Activated CD4-positive, alpha-beta memory T cell treated with anti-CD3 and anti-CD28 coated beads for 36 hours (primary cell): ENCODE data around the gene TNFRSF13B. TPM values are rescaled to one million over a fixed set of nuclear protein-coding genes. Genes with fewer than 3 reads are reported as not detected.
A peak's percentile ranks its signal among the peaks of the same experiment; 100 is the strongest.

Experiments used
- CTCF ChIA-PET: fragments of 350-600 bp; sonication (Branson Sonifier 250); formaldehyde crosslinking; loops from one replicate; lab custom pipeline; 2021; ENCODE audit warnings: antibody characterized with exemption, inconsistent platforms; lab: Charles Lee
- POLR2A ChIA-PET: fragments of 350-600 bp; sonication (Branson Sonifier 250); formaldehyde crosslinking; loops from one replicate; lab custom pipeline; 2021; ENCODE audit warnings: antibody characterized with exemption; lab: Charles Lee
- DNase-seq: peaks from one replicate; pipeline ENCODE4 v3.0.0-alpha.2; 2020
- H3K27ac Mint-ChIP-seq: one replicate; pipeline ENCODE4 v1.8.0; 2021; ENCODE audit warnings: mixed read lengths
- H3K27me3 Mint-ChIP-seq: one replicate; pipeline ENCODE4 v1.8.0; 2021; ENCODE audit warnings: mixed read lengths
- H3K36me3 Mint-ChIP-seq: one replicate; pipeline ENCODE4 v1.8.0; 2021; ENCODE audit warnings: mixed read lengths
- H3K4me1 Mint-ChIP-seq: one replicate; pipeline ENCODE4 v1.8.0; 2021; ENCODE audit warnings: low read depth, mixed read lengths
- H3K4me3 Mint-ChIP-seq: one replicate; pipeline ENCODE4 v1.8.0; 2021; ENCODE audit warnings: mild to moderate bottlenecking, mixed read lengths
- H3K9me3 Mint-ChIP-seq: one replicate; pipeline ENCODE4 v1.8.0; 2021; ENCODE audit warnings: mixed read lengths
- intact Hi-C: fragments of 100-400 bp; cut with micrococcal nuclease; formaldehyde crosslinking; loops from one replicate; pipeline ENCODE4 v1.15.1; 2023
- total RNA-seq, 2 experiments: library from RNA; stranded (reverse); gene quantifications; one replicate each; pipeline ENCODE4 v1.2.3, GENCODE V29; 2021

The TNFRSF13B gene
- total RNA-seq, 2 experiments from 2014 or later: not detected

- Mint-ChIP-seq H3K9me3 (no peaks in the 10 kb centered on the region), H3K27me3 (no peaks in the 10 kb centered on the region), H3K27ac (no peak overlapping the region), H3K36me3 (no peaks in the 10 kb centered on the region), H3K4me3 (no peak overlapping the region), H3K4me1 (no peaks in the 10 kb centered on the region)
- no peak for DNase-seq
- POLR2A ChIA-PET: no interaction called here
- intact Hi-C loops: no loop called here
- CTCF ChIA-PET: interaction anchor here (0.6 kb wide), 1 partner anchor 691 kb away, joined by 3 read pairs; no protein-coding TSS in a partner anchor
Measured at GRCh38 chr17:16929757-16930520, 42.0 kb downstream of the TNFRSF13B start.

- DNase-seq: no peak
- Mint-ChIP-seq H3K9me3 (no peaks in the 10 kb centered on the region), H3K27me3 (no peaks in the 10 kb centered on the region), H3K27ac (no peak overlapping the region), H3K4me1 (no peaks in the 10 kb centered on the region), H3K4me3 (no peak overlapping the region), H3K36me3 (no peaks in the 10 kb centered on the region)
- ChIA-PET CTCF (no interaction called here), POLR2A (no interaction called here)
- intact Hi-C loops: no loop called here
Measured at GRCh38 chr17:16929035-16929680, 42.8 kb downstream of the TNFRSF13B start.

GRCh38 chr17:16928406-16929034, 43.4 kb downstream of the TNFRSF13B start:
- DNase-seq: no peak
- ChIA-PET CTCF (no interaction called here), POLR2A (no interaction called here)
- Mint-ChIP-seq H3K4me3 (no peak overlapping the region), H3K9me3 (no peaks in the 10 kb centered on the region), H3K4me1 (no peaks in the 10 kb centered on the region), H3K27me3 (no peaks in the 10 kb centered on the region), H3K27ac (no peak overlapping the region), H3K36me3 (no peaks in the 10 kb centered on the region)
- intact Hi-C loops: no loop called here

- Mint-ChIP-seq H3K4me1 (no peaks in the 10 kb centered on the region), H3K27ac (no peak overlapping the region), H3K36me3 (no peaks in the 10 kb centered on the region), H3K9me3 (no peaks in the 10 kb centered on the region), H3K4me3 (no peak overlapping the region), H3K27me3 (no peaks in the 10 kb centered on the region)
- CTCF ChIA-PET: no interaction called here
- POLR2A ChIA-PET: no interaction called here
- intact Hi-C loops: no loop called here
- DNase-seq: no peak
Measured at GRCh38 chr17:16927641-16928321, 44.1 kb downstream of the TNFRSF13B start.

- Mint-ChIP-seq H3K36me3 (no peaks in the 10 kb centered on the region), H3K9me3 (no peaks in the 10 kb centered on the region), H3K4me3 (no peak overlapping the region), H3K27ac (no peak overlapping the region), H3K4me1 (no peaks in the 10 kb centered on the region), H3K27me3 (no peaks in the 10 kb centered on the region)
- intact Hi-C loops: no loop called here
- DNase-seq: no peak
- ChIA-PET CTCF (no interaction called here), POLR2A (no interaction called here)
Measured at GRCh38 chr17:16926571-16927451, 45.1 kb downstream of the TNFRSF13B start.

- Mint-ChIP-seq H3K4me1 (no peaks in the 10 kb centered on the region), H3K36me3 (no peaks in the 10 kb centered on the region), H3K27ac (no peak overlapping the region), H3K9me3 (no peaks in the 10 kb centered on the region), H3K27me3 (no peaks in the 10 kb centered on the region), H3K4me3 (no peak overlapping the region)
- intact Hi-C loops: no loop called here
- no peak for DNase-seq
- ChIA-PET CTCF (no interaction called here), POLR2A (no interaction called here)
Measured at GRCh38 chr17:16926061-16926511, 45.8 kb downstream of the TNFRSF13B start.

GRCh38 chr17:16925461-16926060, 46.4 kb downstream of the TNFRSF13B start:
- H3K36me3 Mint-ChIP-seq: no peaks in the 10 kb centered on the region
- no peaks in the 10 kb centered on the region for H3K9me3 Mint-ChIP-seq
- no peaks in the 10 kb centered on the region for H3K4me1 Mint-ChIP-seq
- ChIA-PET POLR2A (no interaction called here), CTCF (no interaction called here)
- H3K4me3 Mint-ChIP-seq: no peak overlapping the region
- peak; percentile 1 for DNase-seq
- H3K27ac Mint-ChIP-seq: no peak overlapping the region
- intact Hi-C loops: no loop called here
- H3K27me3 Mint-ChIP-seq: no peaks in the 10 kb centered on the region

DNA sequence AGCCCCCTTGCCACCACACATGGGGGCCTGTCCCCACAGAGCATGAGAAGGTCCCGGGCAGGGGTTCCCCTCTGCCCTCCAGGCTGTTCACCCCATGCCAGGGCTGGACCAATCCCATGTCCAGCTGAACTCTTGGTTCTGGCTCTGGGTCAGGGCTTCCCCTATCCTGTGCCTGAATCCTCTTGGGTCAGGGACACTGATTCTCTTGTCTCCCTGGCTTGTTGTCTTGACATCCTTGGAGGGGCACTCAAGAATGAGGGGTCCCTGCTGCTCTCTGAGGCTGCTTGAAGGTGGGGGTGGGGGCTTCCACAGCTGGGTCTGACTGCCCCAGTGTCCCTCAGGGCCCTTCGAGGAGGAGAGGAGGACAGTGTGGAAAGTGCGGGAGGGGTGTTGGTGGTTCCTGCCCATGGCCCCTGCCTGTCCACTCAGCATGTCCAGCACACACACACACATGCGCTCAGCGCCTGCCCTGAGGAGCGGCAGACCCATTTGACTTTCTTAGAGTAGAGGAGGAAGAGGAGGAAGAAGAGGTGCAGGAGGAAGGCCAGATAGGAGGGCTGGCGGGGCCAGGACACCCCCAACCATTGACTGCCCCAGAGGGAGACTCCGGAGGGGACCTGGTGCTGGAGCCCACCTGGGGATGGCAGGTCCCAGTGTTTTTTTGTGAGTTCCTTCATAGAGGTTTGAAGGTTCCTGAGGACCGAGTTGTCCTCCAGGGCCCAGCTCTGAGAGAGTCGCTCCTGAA, 47.0 kb downstream of the TNFRSF13B start:
- Mint-ChIP-seq H3K9me3 (no peaks in the 10 kb centered on the region), H3K4me3 (no peak overlapping the region), H3K4me1 (no peaks in the 10 kb centered on the region), H3K27ac (no peak overlapping the region), H3K27me3 (no peaks in the 10 kb centered on the region), H3K36me3 (no peaks in the 10 kb centered on the region)
- DNase-seq: peak; percentile 4
- ChIA-PET CTCF (no interaction called here), POLR2A (no interaction called here)
- intact Hi-C loops: no loop called here

DNA sequence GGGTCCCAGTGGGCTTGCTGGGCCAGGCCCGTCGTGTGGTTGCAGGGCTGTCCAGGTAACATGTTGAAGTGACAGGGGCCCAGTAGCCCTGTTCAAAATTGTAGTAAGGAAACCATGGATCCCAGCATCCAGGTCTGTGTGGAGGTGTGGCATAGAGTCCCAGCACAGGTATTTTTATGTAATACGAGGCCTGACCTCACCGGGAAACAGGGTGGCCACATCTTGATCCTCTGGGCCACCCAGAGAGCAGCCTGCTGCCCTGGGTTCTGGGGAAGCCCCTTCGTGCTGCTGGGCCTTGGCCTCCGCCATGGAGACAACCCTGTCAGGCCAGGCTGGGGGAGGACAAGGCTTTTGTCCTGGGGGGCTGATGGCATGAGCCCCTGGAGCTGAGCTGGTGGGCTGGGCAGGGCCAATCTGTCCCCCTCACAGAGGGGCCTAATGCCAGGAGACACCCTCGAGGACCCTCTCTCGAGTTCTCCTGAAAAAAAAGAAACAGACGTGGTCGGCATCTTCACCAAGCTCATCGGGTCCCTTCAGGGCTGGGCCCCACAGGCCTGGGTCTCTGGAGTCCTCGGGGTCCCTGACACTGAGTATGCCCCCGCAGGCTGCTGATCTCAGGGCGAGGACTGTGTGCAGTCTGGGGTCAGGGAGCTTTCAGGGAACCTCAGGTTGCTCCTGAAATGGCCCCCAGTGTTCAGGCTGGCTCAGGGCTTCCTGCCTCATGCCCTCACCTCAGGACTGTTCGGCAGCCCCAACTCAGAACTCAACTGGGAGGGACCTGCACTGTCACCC, 47.8 kb downstream of the TNFRSF13B start:
- no peaks in the 10 kb centered on the region for H3K36me3 Mint-ChIP-seq
- H3K4me3 Mint-ChIP-seq: no peak overlapping the region
- intact Hi-C loops: no loop called here
- no peaks in the 10 kb centered on the region for H3K27me3 Mint-ChIP-seq
- H3K27ac Mint-ChIP-seq: no peak overlapping the region
- H3K4me1 Mint-ChIP-seq: no peaks in the 10 kb centered on the region
- ChIA-PET POLR2A (no interaction called here), CTCF (no interaction called here)
- no peaks in the 10 kb centered on the region for H3K9me3 Mint-ChIP-seq
- DNase-seq: peak; percentile 6

- intact Hi-C loops: no loop called here
- no peaks in the 10 kb centered on the region for H3K9me3 Mint-ChIP-seq
- no peak overlapping the region for H3K4me3 Mint-ChIP-seq
- H3K4me1 Mint-ChIP-seq: no peaks in the 10 kb centered on the region
- no peaks in the 10 kb centered on the region for H3K27me3 Mint-ChIP-seq
- CTCF ChIA-PET: interaction anchor here (1.3 to 1.7 kb wide), 2 partner anchors 68 to 70 kb away, joined by 3 to 4 read pairs; no protein-coding TSS in a partner anchor
- H3K27ac Mint-ChIP-seq: no peak overlapping the region
- POLR2A ChIA-PET: no interaction called here
- H3K36me3 Mint-ChIP-seq: no peaks in the 10 kb centered on the region
- peak; percentile 7 for DNase-seq
Measured at GRCh38 chr17:16923097-16923903, 48.6 kb downstream of the TNFRSF13B start.
